ENCODE measurements around the gene CDR2L.
A peak's percentile ranks its signal among the peaks of the same experiment; 100 is the strongest.
"Not testable (repeated sequence)": the region's sequence is repeated elsewhere in the genome, so short reads cannot be mapped to it uniquely, and the experiment has no call there.

The CDR2L gene

GRCh38 chr17:74960570-74961342, 26.7 kb upstream of the CDR2L start:
- peak; percentile 53 for DNase-seq

DNA sequence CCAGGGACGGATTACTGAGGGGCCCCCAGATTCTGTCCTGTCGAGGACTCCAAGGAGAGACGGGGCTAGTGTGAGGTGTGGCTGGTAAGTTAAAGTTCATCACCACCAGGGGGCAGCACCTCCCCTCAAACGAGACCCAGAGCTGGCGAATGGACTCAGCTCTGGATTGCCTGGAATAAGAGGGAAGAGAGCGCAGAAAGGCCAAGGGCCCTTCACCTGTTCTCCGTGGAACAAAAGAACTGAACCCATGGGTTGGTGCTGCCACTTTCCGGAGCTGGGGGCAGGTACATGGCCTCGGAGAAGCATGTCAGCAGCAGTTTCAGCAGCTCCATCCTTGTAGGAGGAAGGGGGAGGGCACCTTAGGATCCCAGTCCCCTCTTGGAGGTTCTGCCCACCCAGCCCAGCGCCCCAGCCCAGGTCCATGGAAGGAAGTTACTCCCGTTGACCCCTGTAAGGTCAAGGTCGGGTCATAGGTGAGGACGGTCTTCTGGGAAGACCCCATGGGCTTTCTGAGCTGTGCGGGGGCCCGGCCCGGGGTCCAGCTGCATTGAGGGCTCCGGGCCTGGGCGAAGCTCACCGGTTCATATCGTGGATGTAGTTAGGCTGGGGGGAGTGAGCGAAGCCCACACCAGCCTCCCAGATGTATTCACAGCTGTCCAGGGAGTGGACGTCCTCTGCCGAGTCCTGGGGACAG, 25.6 kb upstream of the CDR2L start:
- DNase-seq, result peak; percentile 85

DNA sequence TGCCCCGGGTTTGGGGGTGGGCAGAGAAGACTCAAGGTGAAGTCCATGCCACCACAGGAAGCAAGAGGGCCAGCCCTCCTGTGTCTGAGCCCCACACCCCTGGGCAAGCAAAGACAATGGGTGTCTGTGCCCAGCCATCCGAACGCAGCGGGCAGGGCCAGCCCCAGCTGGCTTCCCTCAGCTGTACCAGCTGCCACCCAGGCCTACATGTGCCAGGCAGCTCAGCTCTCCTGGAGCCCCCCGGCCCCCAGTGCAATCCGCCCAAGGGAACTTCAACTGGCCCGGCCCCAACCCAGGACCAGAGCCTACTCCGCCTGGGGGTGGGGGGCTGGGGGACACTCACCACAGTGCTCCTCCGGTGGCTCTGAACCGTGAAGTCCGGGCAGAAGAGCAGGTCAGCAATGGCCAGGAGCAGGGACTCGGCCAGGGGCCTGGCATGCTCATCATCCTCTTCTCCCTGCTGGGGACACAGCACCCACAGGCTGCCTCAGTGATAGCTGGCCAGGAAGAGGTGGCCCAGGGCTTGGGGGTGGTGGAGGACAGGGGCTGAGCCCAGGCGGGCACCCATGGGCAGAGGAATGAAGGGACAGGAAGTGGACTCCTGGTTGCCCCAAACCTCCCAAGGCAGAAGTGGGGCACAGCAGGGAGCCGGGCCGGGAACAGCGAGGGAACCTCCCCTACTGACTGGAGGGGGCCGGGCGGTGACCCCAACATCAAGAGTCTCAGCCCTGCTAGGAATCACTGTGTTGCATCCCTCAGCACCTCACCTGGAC, 24.6 kb upstream of the CDR2L start:
- no peak for DNase-seq

DNA sequence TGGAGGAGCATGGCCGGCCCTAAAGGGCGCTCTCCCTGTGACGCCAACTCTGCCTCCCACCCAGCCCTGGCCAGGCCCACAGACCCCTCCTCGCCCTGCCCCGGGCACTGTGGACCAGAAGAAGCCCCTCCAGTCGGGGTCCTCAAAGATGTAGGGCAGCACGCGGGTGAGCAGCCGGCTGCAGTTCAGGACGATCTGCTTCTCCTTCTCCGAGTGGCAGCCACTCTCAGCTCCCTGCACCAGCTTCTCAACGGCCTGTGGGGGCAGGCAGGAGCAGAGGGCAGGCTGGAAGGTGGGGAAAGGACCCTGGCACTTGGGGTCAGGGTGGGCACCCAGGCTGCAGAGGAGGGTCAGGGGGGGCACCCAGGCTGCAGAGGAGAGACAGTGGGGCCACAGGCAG, 23.8 kb upstream of the CDR2L start:
- DNase-seq, result no peak

GRCh38 chr17:74964246-74964761, 23.1 kb upstream of the CDR2L start:
- no peak for DNase-seq

DNA sequence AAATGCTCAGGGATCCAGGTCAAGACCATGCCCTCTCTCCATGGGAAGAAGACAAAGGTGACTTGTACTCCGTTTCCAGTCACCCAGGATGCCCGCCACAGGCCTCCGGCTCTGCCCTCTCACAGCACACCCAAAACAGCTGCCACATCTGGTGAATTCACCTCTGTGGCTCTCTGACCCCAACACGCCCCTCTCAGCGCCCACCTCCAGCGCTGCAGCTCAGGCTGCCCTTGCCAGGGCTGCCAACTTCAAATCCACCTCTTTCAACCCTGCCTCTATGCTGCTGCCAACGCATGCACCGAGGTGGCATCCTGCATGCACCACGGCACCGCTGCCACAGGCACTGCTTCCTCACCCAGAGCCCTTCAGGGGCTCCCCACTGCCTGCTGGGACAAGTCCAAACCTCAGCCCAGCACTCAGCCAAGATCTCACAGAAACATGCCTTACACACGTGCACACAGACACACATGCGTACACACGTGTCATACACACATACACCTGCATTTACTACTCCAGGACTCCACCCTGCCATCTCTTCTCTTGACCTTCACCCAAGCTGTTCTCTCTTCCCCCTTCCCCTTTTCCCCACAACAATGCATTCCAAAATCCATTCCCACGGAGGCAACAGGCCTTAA, 22.3 kb upstream of the CDR2L start:
- DNase-seq, result no peak

- DNase-seq, result no peak
These were observed 19.1 kb upstream of the CDR2L start for GRCh38 chr17:74968361-74968780.

DNA sequence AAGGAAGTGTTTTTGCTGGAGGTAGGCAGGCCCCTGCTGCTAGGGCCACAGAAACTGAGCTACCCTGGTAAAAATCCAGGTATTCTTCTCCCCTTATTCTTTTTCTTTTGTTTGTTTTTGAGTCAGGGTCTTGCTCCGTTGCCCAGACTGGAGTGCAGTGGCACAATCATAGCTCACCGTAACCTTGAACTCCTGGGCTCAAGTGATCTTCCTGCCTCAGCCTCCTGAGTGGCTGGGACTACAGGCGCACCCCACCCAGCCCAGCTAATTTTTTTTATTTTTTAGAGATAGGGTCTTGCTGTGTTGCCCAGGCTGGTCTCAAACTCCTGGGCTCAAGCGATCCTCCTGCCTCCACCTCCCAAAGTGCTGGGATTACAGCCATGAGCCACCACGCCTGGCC, 17.9 kb upstream of the CDR2L start:
- DNase-seq, result not testable (repeated sequence)

GRCh38 chr17:74970395-74970794, 17.0 kb upstream of the CDR2L start:
- no peak for DNase-seq

- DNase-seq, result no peak
These were observed 16.2 kb upstream of the CDR2L start for GRCh38 chr17:74971069-74971841.

- no peak for DNase-seq
These were observed 15.7 kb upstream of the CDR2L start for GRCh38 chr17:74971842-74972106.

GRCh38 chr17:74972107-74972972, 15.1 kb upstream of the CDR2L start, which contains the start of gene HID1:
Gene HID1, minus strand, starts transcription at chr17:74972759. Its CDS starts 103 bp downstream, at chr17:74972656.
- DNase-seq, result peak; percentile 84

DNA sequence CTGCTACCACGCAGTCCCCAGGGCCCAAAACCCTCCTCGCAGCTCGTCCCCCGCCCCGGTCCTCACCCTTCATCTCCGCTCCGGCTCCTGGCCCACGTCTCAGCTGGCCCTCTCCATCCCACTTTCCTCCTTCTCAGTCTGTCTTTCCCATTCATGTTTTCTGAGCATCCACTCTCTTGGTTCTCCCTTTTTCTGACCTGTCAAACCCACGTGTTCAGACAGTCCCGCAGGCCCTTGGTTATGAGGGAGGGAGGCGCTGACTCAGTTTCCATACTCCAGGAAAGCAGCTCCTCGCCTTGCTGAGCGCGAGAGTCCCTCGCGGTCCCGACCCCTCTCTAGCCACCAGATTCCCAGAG, 14.5 kb upstream of the CDR2L start:
- DNase-seq, result no peak

GRCh38 chr17:74975943-74976342, 11.5 kb upstream of the CDR2L start:
- no peak for DNase-seq

DNA sequence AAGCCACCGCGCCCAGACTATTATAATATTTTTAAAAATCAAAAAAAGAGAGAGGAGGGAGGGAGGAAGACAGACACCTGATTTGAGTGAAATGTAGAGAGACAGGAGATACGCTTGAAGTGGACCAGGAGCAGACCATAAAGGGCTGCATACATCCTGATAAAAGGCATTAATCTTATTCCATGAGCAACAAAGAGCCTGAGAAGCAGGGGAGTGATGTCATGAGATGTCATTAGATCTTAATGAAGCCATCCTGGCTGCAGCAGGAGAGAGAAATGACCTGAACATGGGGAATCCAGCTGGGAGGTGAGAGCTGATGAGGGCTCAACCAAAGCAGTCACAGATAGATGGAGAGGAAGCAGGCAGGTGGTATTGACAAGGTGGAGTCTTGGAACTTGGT, 9.6 kb upstream of the CDR2L start:
- DNase-seq, result no peak

DNA sequence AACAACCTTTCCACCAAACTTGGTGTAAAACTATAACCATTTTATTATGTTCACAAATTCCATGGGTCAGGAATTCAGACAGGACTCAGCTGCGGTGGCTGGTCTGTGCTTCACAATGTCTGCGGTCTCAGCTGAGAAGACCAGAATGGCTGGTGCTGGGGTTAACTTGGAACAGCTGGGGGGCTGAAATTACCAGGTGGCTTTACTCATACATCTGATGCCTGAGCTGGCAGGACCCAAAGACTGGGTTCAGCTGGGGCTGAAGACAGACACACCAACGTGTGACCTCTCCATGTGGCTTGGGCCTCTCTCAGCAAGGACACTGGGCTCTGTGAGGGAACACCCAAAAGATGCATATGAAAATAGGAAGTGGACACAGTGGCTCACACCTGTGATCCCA, 9.2 kb upstream of the CDR2L start:
- no peak for DNase-seq

GRCh38 chr17:74979408-74980146, 7.9 kb upstream of the CDR2L start:
- DNase-seq, result no peak

GRCh38 chr17:74981318-74981978, 6.0 kb upstream of the CDR2L start:
- DNase-seq, result no peak

- peak; percentile 73 for DNase-seq
These were observed 5.3 kb upstream of the CDR2L start for GRCh38 chr17:74981979-74982662.

Measured in stimulated activated CD4-positive, alpha-beta T cell treated with anti-CD3 and anti-CD28 coated beads, Interleukin-12 subunit alpha, Interleukin-12 subunit beta, amount 100 ng/mL, for 4 hours (primary cell).